PC-9 (cell line): Measurements from ENCODE around the gene PRICKLE2.

Experiments used
- EZH2 ChIP-seq: fragments of 200-600 bp; sonication (generic); IDR thresholded peaks from 2 replicates; pipeline ENCODE4 v1.8.0; 2017; ENCODE audit warnings: antibody characterized with exemption, low read depth
- TF ChIP-seq, protein P1 (sequence below): fragments of 200-600 bp; sonication (generic); conservative IDR thresholded peaks from 2 replicates; pipeline ENCODE4 v1.6.1; 2017; ENCODE audit warnings: mixed run types, antibody characterized with exemption, mild to moderate bottlenecking, moderate library complexity

DNA sequence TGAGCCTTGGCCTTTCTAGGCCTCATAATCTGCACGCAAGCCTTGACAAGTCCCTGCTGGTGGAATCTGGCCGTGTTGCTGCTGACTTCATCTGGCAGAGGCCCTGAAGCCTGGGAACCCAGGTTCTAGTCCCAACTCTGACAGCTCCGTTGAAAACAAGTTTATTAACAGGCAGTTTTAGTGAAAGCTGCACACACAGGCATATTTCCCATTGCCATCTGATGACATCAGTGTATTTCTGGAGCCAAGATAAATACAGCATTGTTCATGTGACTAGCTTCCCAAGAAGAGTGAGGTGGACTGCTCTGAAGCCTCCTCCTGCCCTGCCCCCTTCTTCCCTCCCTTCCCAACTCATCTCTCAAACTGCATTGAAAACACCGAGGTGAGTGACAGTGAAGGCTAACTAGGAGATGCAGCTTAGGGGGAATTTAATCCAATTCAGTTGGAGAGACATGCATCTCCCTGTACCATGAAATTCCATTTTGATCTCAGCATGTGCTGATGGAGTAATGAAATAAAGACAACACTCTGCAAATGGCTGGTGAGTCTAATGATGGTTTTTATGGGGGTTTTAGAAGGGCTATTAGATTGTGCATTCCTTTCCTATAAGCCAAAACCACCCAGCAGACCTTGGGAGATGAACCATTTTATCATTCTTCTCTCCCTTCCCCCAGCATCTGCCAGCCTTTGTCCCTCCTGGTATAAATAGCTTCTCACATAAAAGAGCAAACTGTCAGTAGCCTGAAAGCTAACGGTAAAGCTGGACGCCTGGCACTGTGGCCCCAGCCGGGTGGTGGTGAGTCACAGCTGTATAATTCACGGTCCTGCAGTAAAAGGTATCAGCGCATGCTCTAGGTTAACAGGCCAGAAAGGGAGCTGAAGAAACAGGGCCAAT, 38.0 kb downstream of the PRICKLE2 start:
- TF ChIP-seq, protein P1, sequence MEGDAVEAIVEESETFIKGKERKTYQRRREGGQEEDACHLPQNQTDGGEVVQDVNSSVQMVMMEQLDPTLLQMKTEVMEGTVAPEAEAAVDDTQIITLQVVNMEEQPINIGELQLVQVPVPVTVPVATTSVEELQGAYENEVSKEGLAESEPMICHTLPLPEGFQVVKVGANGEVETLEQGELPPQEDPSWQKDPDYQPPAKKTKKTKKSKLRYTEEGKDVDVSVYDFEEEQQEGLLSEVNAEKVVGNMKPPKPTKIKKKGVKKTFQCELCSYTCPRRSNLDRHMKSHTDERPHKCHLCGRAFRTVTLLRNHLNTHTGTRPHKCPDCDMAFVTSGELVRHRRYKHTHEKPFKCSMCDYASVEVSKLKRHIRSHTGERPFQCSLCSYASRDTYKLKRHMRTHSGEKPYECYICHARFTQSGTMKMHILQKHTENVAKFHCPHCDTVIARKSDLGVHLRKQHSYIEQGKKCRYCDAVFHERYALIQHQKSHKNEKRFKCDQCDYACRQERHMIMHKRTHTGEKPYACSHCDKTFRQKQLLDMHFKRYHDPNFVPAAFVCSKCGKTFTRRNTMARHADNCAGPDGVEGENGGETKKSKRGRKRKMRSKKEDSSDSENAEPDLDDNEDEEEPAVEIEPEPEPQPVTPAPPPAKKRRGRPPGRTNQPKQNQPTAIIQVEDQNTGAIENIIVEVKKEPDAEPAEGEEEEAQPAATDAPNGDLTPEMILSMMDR = no peak
- no peak for TF ChIP-seq EZH2
